Measurements from ENCODE around the gene PLA2G4E. TPM values are rescaled to one million over a fixed set of nuclear protein-coding genes. Genes with fewer than 3 reads are reported as not detected.

PLA2G4E gene
- total and polyA plus RNA-seq, 8 donors = 0.06 to 1.2 (median 0.09) TPM

DNA sequence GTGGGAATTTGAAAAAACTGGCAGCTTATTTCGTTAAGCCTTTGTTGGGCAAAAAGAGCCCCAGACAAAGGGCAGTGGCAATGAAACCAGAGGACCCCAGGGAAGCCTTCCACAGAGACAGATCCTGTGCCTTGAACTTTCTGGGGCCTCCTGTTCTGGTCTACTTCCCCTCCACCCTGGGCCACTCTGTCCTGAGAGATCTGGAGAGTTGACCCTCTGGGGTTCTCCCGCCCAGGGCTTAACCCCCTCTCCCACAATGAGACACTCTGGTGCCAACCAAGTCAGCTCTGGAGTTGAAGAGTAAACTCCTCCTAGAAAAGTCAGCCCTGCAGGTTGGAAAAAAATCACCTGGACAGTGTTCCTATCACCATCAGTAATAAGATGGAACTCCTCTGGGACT lies 69.3 kb downstream of the PLA2G4E start:
- TF ChIP-seq, protein P1, sequence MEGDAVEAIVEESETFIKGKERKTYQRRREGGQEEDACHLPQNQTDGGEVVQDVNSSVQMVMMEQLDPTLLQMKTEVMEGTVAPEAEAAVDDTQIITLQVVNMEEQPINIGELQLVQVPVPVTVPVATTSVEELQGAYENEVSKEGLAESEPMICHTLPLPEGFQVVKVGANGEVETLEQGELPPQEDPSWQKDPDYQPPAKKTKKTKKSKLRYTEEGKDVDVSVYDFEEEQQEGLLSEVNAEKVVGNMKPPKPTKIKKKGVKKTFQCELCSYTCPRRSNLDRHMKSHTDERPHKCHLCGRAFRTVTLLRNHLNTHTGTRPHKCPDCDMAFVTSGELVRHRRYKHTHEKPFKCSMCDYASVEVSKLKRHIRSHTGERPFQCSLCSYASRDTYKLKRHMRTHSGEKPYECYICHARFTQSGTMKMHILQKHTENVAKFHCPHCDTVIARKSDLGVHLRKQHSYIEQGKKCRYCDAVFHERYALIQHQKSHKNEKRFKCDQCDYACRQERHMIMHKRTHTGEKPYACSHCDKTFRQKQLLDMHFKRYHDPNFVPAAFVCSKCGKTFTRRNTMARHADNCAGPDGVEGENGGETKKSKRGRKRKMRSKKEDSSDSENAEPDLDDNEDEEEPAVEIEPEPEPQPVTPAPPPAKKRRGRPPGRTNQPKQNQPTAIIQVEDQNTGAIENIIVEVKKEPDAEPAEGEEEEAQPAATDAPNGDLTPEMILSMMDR (IDR thresholded peaks at IDR 0.05) = no peak
- no peak for ATAC-seq

GRCh38 chr15:41950489-41950888 lies 70.4 kb downstream of the PLA2G4E start:
- H3K27ac ChIP-seq = no peak overlapping the region
- no peak overlapping the region for H3K4me3 ChIP-seq
- H3K9me3 ChIP-seq = no peaks in the 10 kb centered on the region
- ATAC-seq = no peak
- peaks cover 0 to 43% of the 10 kb centered on the region in 2 donors for H3K36me3 ChIP-seq
- H3K4me1 ChIP-seq = peaks cover 10 to 17% of the 10 kb centered on the region in 2 donors
- peak in 1 of 4 donors; percentile 49 for DNase-seq
- TF ChIP-seq, protein P1 (IDR thresholded peaks at IDR 0.05) = no peak
- no peaks in the 10 kb centered on the region for H3K27me3 ChIP-seq
- intact Hi-C loops (cut with DNase I) = no loop called here

More for the DNA sequence above, 69.3 kb downstream of the PLA2G4E start:
- no peaks in the 10 kb centered on the region for H3K9me3 ChIP-seq
- no peak for DNase-seq
- H3K4me1 ChIP-seq = peaks cover 10 to 28% of the 10 kb centered on the region in 2 donors
- no peak overlapping the region for H3K4me3 ChIP-seq
- intact Hi-C loops (cut with DNase I) = no loop called here
- peaks cover 0 to 34% of the 10 kb centered on the region in 2 donors for H3K36me3 ChIP-seq
- H3K27ac ChIP-seq = no peak overlapping the region
- H3K27me3 ChIP-seq = no peaks in the 10 kb centered on the region

GRCh38 chr15:41950127-41950483 lies 70.7 kb downstream of the PLA2G4E start:
- no peak for DNase-seq
- intact Hi-C loops (cut with DNase I) = no loop called here
- no peak overlapping the region for H3K27ac ChIP-seq
- TF ChIP-seq, protein P1 (IDR thresholded peaks at IDR 0.05) = no peak
- ATAC-seq = no peak
- peaks cover 0 to 47% of the 10 kb centered on the region in 2 donors for H3K36me3 ChIP-seq
- H3K4me3 ChIP-seq = no peak overlapping the region
- H3K4me1 ChIP-seq = peaks cover 10 to 15% of the 10 kb centered on the region in 2 donors
- no peaks in the 10 kb centered on the region for H3K27me3 ChIP-seq
- no peaks in the 10 kb centered on the region for H3K9me3 ChIP-seq

DNA sequence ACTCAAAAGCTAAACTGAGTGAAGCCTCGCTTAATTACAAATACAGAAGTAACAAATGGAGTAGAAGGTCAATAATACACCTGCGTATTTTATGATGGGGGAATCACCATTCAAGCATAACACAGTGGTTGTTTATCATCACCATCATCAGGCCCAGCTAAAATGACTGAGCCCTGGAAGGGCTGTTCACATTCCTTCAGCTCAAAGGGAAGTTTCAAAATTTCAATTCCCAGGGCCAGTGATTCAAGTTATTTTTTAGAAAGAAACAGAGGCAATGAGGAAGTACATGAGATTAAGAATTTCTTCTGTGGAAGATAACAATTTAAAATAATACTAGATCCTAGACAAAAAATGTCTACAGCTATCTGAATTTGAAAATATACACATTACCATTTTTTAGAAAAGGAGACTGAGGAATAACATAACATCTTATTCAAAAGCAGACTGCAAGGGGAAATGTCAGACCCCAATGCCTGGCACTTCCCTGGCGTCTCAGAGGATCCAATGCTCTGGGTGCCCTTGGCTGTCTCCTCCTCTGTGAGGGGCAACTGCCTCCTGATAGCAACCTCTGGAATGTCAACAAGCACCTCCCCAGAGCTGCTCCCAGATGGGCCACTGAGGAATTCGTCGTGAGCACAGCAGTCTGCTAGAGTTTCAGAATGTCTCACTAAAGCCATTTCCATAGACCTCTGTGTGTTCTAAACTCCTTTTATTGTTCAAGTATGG lies 71.3 kb downstream of the PLA2G4E start:
- TF ChIP-seq, protein P1 (IDR thresholded peaks at IDR 0.05) = no peak
- intact Hi-C loops (cut with DNase I) = no loop called here

GRCh38 chr15:41948490-41948889 lies 72.4 kb downstream of the PLA2G4E start:
- Histone ChIP-seq H3K4me1 (peaks cover 20 to 31% of the 10 kb centered on the region in 2 donors), H3K27me3 (no peaks in the 10 kb centered on the region), H3K9me3 (no peaks in the 10 kb centered on the region), H3K4me3 (no peak overlapping the region), H3K27ac (no peak overlapping the region), H3K36me3 (peaks cover 0 to 42% of the 10 kb centered on the region in 2 donors)
- intact Hi-C loops (cut with DNase I) = no loop called here
- no peak for ATAC-seq
- TF ChIP-seq, protein P1 (IDR thresholded peaks at IDR 0.05) = no peak
- no peak for DNase-seq

More for the DNA sequence above, 71.3 kb downstream of the PLA2G4E start:
- H3K4me3 ChIP-seq = no peak overlapping the region
- no peak overlapping the region for H3K27ac ChIP-seq
- H3K4me1 ChIP-seq = peaks cover 10 to 20% of the 10 kb centered on the region in 2 donors
- no peak for DNase-seq
- peaks cover 0 to 51% of the 10 kb centered on the region in 2 donors for H3K36me3 ChIP-seq
- no peaks in the 10 kb centered on the region for H3K9me3 ChIP-seq
- H3K27me3 ChIP-seq = no peaks in the 10 kb centered on the region
- no peak for ATAC-seq
